Measurements from ENCODE around the gene ZNF219. TPM values are rescaled to one million over a fixed set of nuclear protein-coding genes. Genes with fewer than 3 reads are reported as not detected.

ZNF219 gene
- polyA plus RNA-seq, 3 donors, result 0.49 to 7.2 (median 0.68) TPM

DNA sequence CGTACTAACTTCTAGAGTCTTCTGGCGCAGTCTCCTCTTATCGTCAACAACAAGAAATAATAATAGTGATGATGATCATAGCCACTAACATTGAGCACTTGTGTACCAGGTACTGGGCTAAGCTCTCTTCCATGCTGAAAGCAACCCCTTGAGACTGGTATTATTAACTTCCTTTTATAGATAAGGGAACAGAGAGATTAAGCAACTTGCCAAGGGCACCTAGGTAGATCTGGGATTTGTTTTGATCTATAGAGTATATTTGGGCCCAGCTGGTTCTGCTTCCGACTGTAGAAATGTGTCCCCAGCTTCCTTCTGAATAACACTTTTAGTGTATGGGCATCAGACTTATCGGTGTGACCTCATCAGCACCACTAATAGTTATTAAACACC, 1.1 kb upstream of the ZNF219 start:
- no peak overlapping the region for H3K27ac ChIP-seq (ENCODE audit: low read depth in 1 of 2, low read length in 2 of 2)

DNA sequence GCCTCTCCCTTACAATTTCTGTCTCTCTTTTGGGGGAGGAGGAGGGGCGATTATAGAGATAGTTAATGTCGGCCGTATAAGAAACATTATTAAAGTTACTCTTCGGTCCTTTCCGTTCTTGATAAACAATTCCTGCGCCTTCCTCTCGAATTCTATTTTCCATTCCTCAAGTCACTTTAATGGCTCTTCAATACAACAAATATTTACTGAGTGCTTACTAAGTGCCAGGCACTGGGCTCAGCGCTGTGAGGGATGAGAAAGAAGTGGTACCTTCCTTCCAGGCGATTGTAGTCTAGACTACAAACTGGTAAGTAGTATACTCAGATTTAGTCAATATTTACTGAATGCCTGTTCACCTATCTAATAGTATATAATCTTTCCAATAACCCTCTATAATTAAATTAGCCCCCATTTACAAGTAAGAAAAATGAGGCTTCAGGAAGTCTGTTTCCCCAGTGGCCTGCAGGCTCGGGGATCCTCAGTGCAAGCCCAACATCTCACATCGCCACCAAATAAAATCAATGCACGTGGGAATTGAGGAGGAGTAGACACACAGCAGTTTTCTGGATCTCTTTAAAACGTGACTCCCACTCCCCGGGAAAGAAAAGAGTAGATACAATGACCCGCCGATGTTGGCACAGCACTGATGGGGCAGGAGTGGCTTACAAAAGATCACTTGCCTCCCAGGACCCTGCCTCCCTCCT, 589 bp upstream of the ZNF219 start:
- H3K27ac ChIP-seq (ENCODE audit: low read depth in 1 of 2, low read length in 2 of 2), result no peak overlapping the region
- Mint-ChIP-seq H3K4me3 (peak overlapping the region; percentile 83 to 84), H3K27me3 (ENCODE audit: low read depth in 3 of 3) (peaks cover 4 to 18% (median 18%) of the 10 kb centered on the region in 3 donors)

More for the DNA sequence above, 1.1 kb upstream of the ZNF219 start:
- Histone ChIP-seq H3K36me3 (replicated peaks in 1 of 2; ENCODE audit: control insufficient read depth in 1 of 2, insufficient read depth in 2 of 2, low read length in 2 of 2) (no peaks in the 10 kb centered on the region), H3K79me2 (ENCODE audit: insufficient read depth, low read length) (no peaks in the 10 kb centered on the region), H3K4me1 (ENCODE audit: control insufficient read depth in 1 of 2, insufficient read depth in 2 of 2, low read length in 2 of 2) (peaks cover 24 to 28% of the 10 kb centered on the region in 2 donors), H2AFZ (ENCODE audit: insufficient read depth, low read depth, low read length, poor library complexity, severe bottlenecking) (no peak overlapping the region), H3K9ac (ENCODE audit: insufficient read depth, low read length, poor library complexity, severe bottlenecking) (no peak overlapping the region), H3K4me3 (replicated peaks in 1 of 3; ENCODE audit: low read depth in 2 of 3, low read length in 3 of 3) (no peak overlapping the region), H3K27me3 (ENCODE audit: control insufficient read depth in 2 of 2, insufficient read depth in 2 of 2, low read length in 2 of 2) (peaks cover 0 to 3% of the 10 kb centered on the region in 2 donors), H4K20me1 (ENCODE audit: insufficient read depth, low read length) (no peaks in the 10 kb centered on the region), H3K9me3 (replicated peaks in 1 of 2; ENCODE audit: control insufficient read depth in 1 of 2, insufficient read depth in 1 of 2, low read length in 2 of 2) (no peaks in the 10 kb centered on the region), H3K4me2 (replicated peaks; ENCODE audit: extremely low read depth, low read length, poor library complexity, severe bottlenecking) (no peak overlapping the region)
- Mint-ChIP-seq H3K27me3 (ENCODE audit: low read depth in 3 of 3) (peaks cover 4 to 18% (median 18%) of the 10 kb centered on the region in 3 donors), H3K9me3 (peaks cover 0 to 2% (median 0%) of the 10 kb centered on the region in 7 donors), H3K36me3 (no peaks in the 10 kb centered on the region), H3K27ac (no peak overlapping the region), H3K4me3 (peak overlapping the region; percentile 51 to 83), H3K4me1 (peaks cover 27% of the 10 kb centered on the region)
- intact Hi-C loops (cut with micrococcal nuclease), result loop anchor here in 1 of 2 donors (10.0 kb wide), 1 partner anchor 415 kb away; the partner anchor contains the start of genes ANG and RNASE4
- no peak for DNase-seq
- 100% methylated on average over 1 of the region's 5 CpGs for WGBS (ENCODE audit: insufficient coverage)
- TF ChIP-seq, protein P1, sequence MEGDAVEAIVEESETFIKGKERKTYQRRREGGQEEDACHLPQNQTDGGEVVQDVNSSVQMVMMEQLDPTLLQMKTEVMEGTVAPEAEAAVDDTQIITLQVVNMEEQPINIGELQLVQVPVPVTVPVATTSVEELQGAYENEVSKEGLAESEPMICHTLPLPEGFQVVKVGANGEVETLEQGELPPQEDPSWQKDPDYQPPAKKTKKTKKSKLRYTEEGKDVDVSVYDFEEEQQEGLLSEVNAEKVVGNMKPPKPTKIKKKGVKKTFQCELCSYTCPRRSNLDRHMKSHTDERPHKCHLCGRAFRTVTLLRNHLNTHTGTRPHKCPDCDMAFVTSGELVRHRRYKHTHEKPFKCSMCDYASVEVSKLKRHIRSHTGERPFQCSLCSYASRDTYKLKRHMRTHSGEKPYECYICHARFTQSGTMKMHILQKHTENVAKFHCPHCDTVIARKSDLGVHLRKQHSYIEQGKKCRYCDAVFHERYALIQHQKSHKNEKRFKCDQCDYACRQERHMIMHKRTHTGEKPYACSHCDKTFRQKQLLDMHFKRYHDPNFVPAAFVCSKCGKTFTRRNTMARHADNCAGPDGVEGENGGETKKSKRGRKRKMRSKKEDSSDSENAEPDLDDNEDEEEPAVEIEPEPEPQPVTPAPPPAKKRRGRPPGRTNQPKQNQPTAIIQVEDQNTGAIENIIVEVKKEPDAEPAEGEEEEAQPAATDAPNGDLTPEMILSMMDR (IDR thresholded peaks at IDR 0.05), result no peak

More for the DNA sequence above, 589 bp upstream of the ZNF219 start:
- intact Hi-C loops (cut with micrococcal nuclease), result loop anchor here in 1 of 2 donors (10.0 kb wide), 1 partner anchor 414 kb away; the partner anchor contains the start of genes ANG and RNASE4
- DNase-seq, result no peak
- TF ChIP-seq, protein P1 (IDR thresholded peaks at IDR 0.05), result no peak
- Histone ChIP-seq H3K9ac (ENCODE audit: insufficient read depth, low read length, poor library complexity, severe bottlenecking) (no peak overlapping the region), H3K4me3 (replicated peaks in 1 of 3; ENCODE audit: low read depth in 2 of 3, low read length in 3 of 3) (peak overlapping the region; percentile 46 to 74 (median 63)), H3K9me3 (replicated peaks in 1 of 2; ENCODE audit: control insufficient read depth in 1 of 2, insufficient read depth in 1 of 2, low read length in 2 of 2) (no peaks in the 10 kb centered on the region), H3K4me2 (replicated peaks; ENCODE audit: extremely low read depth, low read length, poor library complexity, severe bottlenecking) (peak overlapping the region; percentile 81), H3K27me3 (ENCODE audit: control insufficient read depth in 2 of 2, insufficient read depth in 2 of 2, low read length in 2 of 2) (peaks cover 0 to 3% of the 10 kb centered on the region in 2 donors), H2AFZ (ENCODE audit: insufficient read depth, low read depth, low read length, poor library complexity, severe bottlenecking) (peak overlapping the region; percentile 58), H3K79me2 (ENCODE audit: insufficient read depth, low read length) (no peaks in the 10 kb centered on the region), H4K20me1 (ENCODE audit: insufficient read depth, low read length) (no peaks in the 10 kb centered on the region), H3K4me1 (ENCODE audit: control insufficient read depth in 1 of 2, insufficient read depth in 2 of 2, low read length in 2 of 2) (peaks cover 18 to 23% of the 10 kb centered on the region in 2 donors), H3K36me3 (replicated peaks in 1 of 2; ENCODE audit: control insufficient read depth in 1 of 2, insufficient read depth in 2 of 2, low read length in 2 of 2) (no peaks in the 10 kb centered on the region)
- peaks cover 23% of the 10 kb centered on the region for H3K4me1 Mint-ChIP-seq
- peak overlapping the region in 5 of 7 donors; percentile 63 to 89 (median 70) for H3K27ac Mint-ChIP-seq
- WGBS (ENCODE audit: insufficient coverage), result 66% methylated on average over 3 of the region's 16 CpGs
- no peaks in the 10 kb centered on the region for H3K36me3 Mint-ChIP-seq
- H3K9me3 Mint-ChIP-seq, result peaks cover 0 to 2% (median 0%) of the 10 kb centered on the region in 7 donors
